ENCODE measurements around the gene NTSR1. TPM values are rescaled to one million over a fixed set of nuclear protein-coding genes. Genes with fewer than 3 reads are reported as not detected.

The NTSR1 gene
- total RNA-seq, 1 experiment from 2014 or later: 4.5 TPM

DNA sequence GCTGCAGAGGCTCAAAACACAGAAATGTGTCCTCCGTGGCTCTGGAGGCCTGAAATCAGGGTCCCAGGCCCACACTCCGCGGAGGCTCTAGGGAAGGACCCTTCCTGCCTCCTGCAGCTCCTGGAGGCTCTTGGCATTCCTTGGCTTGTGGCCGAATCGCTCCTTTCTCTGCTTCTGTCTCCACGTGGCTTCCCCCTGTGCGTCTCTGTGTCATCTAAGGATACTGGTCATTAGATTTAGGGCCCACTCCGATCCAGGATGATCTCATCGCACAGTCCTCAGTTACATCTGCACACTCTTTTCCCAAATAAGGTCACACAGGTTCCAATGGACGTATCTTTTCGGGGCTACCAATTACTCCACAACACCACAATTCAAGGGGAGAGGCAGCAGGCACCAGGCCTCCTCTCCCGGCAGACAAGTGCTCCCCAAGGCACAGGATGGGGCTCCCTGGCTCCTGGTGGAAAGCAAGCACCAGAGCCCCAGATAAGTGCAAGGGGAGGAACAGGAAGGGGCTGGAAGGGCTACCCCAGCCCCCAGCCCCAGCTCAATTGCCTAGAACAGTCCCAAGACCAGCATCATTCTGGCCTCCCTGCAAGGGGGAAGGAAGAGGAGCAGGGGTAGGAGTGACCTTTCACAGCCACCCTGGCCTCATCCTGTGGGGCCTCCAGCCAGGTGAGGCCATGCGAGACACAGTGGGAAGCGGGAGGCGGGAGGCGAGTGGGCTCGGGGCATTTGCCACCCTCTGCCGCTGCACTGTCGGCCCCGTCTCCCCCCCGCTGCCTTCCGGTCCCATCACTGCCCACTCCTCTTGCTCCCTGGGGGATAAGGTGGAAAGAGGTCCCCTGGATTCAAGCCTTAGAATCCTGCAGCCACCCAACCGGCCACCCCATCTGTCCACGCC is 16.3 kb downstream of the NTSR1 start:
- H3K36me3 Mint-ChIP-seq (ENCODE audit: insufficient read depth, unreplicated experiment): peaks cover under 1% of the 10 kb centered on the region
- no peak for DNase-seq (ENCODE audit: unreplicated experiment)
- H3K4me1 Mint-ChIP-seq (ENCODE audit: insufficient read depth, unreplicated experiment): peaks cover 8% of the 10 kb centered on the region
- no peaks in the 10 kb centered on the region for H3K9me3 Mint-ChIP-seq (ENCODE audit: unreplicated experiment)
- CTCF ChIA-PET: interaction anchor here (1.8 kb wide), 1 partner anchor 21 kb away, joined by 7 read pairs; no protein-coding TSS in a partner anchor
- no peak overlapping the region for H3K27ac Mint-ChIP-seq (ENCODE audit: low read depth, unreplicated experiment)
- POLR2A ChIA-PET: interaction anchor here (1.0 kb wide), 1 partner anchor 16 kb away, joined by 4 read pairs; no protein-coding TSS in a partner anchor
- H3K27me3 Mint-ChIP-seq (ENCODE audit: insufficient read depth, unreplicated experiment): no peaks in the 10 kb centered on the region
- TF ChIP-seq, protein P1, sequence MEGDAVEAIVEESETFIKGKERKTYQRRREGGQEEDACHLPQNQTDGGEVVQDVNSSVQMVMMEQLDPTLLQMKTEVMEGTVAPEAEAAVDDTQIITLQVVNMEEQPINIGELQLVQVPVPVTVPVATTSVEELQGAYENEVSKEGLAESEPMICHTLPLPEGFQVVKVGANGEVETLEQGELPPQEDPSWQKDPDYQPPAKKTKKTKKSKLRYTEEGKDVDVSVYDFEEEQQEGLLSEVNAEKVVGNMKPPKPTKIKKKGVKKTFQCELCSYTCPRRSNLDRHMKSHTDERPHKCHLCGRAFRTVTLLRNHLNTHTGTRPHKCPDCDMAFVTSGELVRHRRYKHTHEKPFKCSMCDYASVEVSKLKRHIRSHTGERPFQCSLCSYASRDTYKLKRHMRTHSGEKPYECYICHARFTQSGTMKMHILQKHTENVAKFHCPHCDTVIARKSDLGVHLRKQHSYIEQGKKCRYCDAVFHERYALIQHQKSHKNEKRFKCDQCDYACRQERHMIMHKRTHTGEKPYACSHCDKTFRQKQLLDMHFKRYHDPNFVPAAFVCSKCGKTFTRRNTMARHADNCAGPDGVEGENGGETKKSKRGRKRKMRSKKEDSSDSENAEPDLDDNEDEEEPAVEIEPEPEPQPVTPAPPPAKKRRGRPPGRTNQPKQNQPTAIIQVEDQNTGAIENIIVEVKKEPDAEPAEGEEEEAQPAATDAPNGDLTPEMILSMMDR (IDR thresholded peaks at IDR 0.05; ENCODE audit: unreplicated experiment): no peak
- no peak overlapping the region for H3K4me3 Mint-ChIP-seq (ENCODE audit: unreplicated experiment)
- no TSS peak for BruUV-seq (replicated peaks)
- intact Hi-C loops (cut with micrococcal nuclease): no loop called here

DNA sequence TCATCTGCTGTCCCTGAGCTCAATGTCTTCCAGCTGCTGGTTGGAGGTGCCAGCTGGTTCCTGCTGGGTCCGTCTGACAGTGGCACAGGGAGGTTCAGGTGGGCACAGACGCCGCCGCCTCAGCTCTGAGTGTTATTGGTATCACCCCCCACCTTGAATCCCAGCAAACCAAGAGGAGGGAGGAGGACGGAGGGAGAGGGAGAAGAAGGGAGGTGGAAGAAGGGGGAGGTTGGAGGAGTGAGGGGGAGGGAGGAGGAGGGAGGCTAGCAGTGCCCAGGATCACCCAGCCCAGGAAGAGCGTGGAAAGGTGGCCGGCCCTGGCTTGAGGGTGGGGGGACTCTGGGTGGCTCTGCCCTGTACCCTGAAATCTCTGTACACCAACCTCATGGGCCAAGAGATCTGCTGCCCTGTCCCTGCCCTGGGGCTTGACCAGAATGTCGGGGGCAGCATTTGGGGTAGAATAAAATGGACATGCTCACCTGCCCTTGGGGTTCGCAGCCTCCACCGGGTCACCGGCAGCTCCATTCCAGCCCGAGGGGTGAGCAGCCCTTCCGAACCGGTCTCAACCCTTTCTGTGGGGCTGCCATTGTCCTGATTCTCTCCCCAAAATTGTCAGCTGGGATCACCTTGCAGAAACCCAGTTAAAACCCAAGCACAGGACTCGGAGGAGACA is 17.1 kb downstream of the NTSR1 start:
- BruUV-seq (replicated peaks): no TSS peak
- no peaks in the 10 kb centered on the region for H3K27me3 Mint-ChIP-seq (ENCODE audit: insufficient read depth, unreplicated experiment)
- H3K4me3 Mint-ChIP-seq (ENCODE audit: unreplicated experiment): no peak overlapping the region
- no peaks in the 10 kb centered on the region for H3K9me3 Mint-ChIP-seq (ENCODE audit: unreplicated experiment)
- peaks cover 8% of the 10 kb centered on the region for H3K4me1 Mint-ChIP-seq (ENCODE audit: insufficient read depth, unreplicated experiment)
- ChIA-PET POLR2A (no interaction called here), CTCF (interaction anchor here (0.6 kb wide), 1 partner anchor 75 kb away, joined by 3 read pairs; no protein-coding TSS in a partner anchor)
- no peak for DNase-seq (ENCODE audit: unreplicated experiment)
- H3K36me3 Mint-ChIP-seq (ENCODE audit: insufficient read depth, unreplicated experiment): no peaks in the 10 kb centered on the region
- TF ChIP-seq, protein P1 (IDR thresholded peaks at IDR 0.05; ENCODE audit: unreplicated experiment): no peak
- intact Hi-C loops (cut with micrococcal nuclease): no loop called here
- H3K27ac Mint-ChIP-seq (ENCODE audit: low read depth, unreplicated experiment): no peak overlapping the region

DNA sequence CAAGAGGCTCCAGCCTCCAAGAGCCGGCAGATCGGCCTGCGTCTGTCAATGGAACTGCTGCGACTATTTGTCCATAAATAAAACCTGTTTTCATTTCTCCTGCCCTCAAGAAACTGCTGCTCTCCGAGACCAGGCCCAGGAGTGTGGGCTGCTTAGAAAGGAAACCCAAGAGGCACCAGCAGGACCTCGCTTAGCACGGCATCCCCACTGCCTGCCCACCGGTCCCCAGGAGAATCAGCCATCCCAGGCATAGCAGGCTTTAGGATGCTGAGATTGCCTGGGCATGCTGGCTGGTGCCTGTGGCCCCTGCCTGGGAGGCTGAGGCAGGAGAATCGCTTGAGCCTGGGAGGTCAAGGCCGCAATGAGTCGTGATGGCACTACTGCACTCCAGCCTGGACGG is 17.6 kb downstream of the NTSR1 start:
- H3K4me1 Mint-ChIP-seq (ENCODE audit: insufficient read depth, unreplicated experiment): peaks cover 7% of the 10 kb centered on the region
- H3K27ac Mint-ChIP-seq (ENCODE audit: low read depth, unreplicated experiment): no peak overlapping the region
- no peak for DNase-seq (ENCODE audit: unreplicated experiment)
- TF ChIP-seq, protein P1 (IDR thresholded peaks at IDR 0.05; ENCODE audit: unreplicated experiment): no peak
- intact Hi-C loops (cut with micrococcal nuclease): no loop called here
- no peaks in the 10 kb centered on the region for H3K27me3 Mint-ChIP-seq (ENCODE audit: insufficient read depth, unreplicated experiment)
- CTCF ChIA-PET: interaction anchor here (0.6 kb wide), 1 partner anchor 75 kb away, joined by 3 read pairs; no protein-coding TSS in a partner anchor
- H3K9me3 Mint-ChIP-seq (ENCODE audit: unreplicated experiment): no peaks in the 10 kb centered on the region
- no TSS peak for BruUV-seq (replicated peaks)
- POLR2A ChIA-PET: no interaction called here
- H3K4me3 Mint-ChIP-seq (ENCODE audit: unreplicated experiment): no peak overlapping the region
- H3K36me3 Mint-ChIP-seq (ENCODE audit: insufficient read depth, unreplicated experiment): no peaks in the 10 kb centered on the region

All from MCF 10A (cell line).